ENCODE measurements around the gene ABI2.
"Not testable (repeated sequence)": the region's sequence is repeated elsewhere in the genome, so short reads cannot be mapped to it uniquely, and the experiment has no call there.

The ABI2 gene

DNA sequence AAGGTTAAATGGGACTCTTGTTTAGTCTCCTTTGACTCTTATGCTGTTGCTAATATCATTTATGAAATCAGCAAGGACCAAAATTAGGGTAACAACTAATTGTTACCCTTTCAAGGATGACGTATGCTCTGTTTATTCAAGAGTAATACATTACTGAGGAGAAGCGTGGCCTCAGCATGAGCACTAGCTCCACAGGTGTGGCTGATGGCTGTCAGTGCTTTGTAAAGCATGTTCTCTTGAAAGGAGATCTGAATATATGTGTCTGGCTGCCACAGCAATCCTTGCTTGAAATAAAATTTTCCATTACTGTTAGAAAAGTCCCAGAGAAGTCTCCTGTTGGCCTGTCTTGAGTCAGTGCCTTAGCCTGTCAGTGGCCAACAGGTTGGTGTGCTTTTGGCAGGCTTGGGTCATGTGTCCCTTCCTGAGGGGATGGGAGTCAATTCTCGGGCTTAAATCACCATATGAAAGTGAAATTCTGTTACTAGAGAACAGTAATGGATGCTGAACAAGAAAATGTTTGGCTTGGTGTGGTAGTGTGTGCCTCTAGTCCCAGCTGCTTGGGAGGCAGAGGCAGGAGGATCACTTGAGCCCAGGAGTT lies 32.7 kb downstream of the ABI2 start:
- DNase-seq, result no peak

- DNase-seq, result no peak
These were observed 33.3 kb downstream of the ABI2 start for GRCh38 chr2:203361495-203361894.

DNA sequence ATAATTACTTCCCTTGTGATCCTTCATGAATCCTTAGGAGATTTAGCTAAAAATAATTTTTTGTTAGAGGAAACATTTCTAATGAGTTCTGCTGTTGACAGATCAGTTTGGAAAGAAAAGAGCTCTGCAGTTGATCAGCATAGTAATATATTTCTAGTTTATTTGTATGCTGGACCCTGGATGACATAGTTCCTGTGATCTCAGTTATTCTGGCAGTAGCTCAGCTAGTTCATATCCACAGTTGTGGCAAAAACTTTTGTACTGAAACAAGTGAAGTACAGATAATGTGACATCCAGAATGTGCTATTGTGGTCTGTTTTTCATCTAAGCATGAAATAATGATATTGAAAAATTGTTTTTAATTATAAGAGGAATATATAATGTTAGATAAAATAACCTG lies 33.7 kb downstream of the ABI2 start:
- no peak for DNase-seq

DNA sequence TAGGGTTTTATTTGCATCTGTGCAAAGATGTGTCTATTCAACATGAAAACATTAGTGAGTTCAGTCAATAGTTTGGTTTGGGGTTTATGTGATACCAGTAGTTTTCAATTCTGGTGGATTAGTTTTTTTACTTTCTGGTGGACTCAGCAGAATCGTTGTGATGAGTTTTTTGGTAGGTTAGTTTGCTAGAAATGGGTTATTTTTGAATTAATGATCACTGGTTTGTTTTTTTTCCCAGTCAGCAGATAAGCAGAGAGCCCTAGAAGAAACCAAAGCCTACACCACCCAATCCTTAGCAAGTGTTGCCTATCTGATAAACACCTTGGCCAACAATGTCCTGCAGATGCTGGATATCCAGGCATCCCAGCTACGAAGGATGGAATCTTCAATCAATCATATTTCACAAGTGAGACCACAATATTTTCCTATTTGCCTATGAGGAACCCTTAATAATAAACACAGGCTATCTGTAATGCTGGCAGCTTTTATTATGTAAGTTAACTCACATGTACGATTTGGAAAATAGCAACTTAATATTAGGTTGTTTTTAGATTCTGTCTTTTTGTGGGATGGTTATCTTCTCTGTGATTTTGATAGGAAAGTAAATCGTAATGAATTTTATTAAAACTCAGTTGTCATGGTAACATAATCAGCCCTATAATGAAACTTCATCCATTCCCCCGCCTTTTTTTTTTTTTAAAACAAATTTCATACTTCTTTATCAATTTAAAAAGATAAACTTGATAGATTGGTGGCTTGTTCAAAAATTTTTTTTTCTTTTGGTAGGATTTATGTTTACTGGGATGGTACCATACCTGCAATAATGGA lies 38.7 kb downstream of the ABI2 start:
- no peak for DNase-seq

DNA sequence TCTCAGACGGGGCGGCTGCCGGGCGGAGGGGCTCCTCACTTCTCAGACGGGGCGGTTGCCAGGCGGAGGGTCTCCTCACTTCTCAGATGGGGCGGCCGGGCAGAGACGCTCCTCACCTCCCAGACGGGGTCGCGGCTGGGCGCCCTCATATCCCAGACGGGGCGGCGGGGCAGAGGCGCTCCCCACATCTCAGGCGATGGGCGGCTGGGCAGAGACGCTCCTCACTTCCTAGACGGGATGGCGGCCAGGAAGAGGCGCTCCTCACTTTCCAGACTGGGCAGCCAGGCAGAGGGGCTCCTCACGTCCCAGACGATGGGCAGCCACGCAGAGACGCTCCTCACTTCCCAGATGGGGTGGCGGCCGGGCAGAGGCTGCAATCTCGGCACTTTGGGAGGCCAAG lies 44.5 kb downstream of the ABI2 start:
- DNase-seq, result not testable (repeated sequence)

DNA sequence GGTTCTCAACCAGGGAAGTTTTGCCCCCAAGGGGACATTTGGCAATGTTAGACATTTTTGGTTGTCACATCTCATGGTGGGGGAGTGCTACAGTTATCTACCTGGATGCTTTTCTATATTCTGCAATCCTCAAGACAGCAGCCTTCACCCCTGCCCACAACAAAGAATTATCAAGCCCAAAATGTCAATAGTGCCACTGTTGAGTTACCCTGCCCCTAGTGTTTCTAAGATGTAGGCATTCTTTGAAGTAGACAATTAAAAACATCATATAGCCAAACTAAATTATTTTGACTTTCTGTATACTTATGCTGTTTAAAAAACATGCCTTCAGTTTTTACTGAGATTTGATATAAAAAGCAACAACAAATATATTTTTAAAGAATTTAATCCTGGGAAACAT lies 48.0 kb downstream of the ABI2 start:
- DNase-seq, result no peak

DNA sequence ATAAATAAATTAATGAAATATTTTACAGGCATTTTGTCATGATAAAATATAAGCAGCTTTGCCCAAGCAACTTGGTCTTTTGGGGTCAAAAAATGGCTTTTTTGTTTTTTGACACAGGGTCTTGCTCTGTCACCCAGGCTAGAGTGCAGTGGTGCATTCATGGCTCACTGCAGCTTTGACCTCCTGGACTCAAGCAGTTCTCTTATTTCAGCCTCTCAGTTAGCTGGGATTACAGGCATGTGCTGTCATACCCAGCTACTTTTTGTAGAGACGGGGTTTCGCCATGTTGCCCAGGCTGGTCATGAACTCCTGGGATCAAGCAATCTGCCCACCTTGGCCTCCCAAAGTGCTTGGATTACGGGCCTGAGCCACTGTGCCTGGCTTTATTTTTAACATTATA lies 51.0 kb downstream of the ABI2 start:
- no peak for DNase-seq

DNA sequence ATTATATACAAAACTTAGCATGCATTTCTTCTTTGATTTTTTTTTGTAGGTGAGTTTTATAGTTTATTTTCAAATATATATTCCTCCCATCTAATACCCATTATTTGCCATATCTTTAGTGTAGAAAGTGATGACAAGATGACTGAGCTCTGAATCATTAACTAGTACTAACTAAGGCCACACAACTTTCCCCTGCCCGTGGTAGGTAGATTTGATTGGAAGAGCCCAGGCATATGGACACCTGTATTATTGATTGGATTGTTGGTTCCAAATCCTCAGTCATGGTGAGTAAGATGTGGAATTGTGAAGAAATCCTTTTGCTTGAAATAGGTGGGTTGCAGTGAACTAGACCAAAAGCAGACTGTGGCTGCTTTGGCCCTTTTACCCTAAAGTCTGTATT lies 54.8 kb downstream of the ABI2 start:
- no peak for DNase-seq

- DNase-seq, result not testable (repeated sequence)
These were observed 60.0 kb downstream of the ABI2 start for GRCh38 chr2:203388153-203388552.

- no peak for DNase-seq
These were observed 66.5 kb downstream of the ABI2 start for GRCh38 chr2:203394519-203395227.

- no peak for DNase-seq
These were observed 67.7 kb downstream of the ABI2 start for GRCh38 chr2:203395858-203396257.

- no peak for DNase-seq
These were observed 68.5 kb downstream of the ABI2 start for GRCh38 chr2:203396667-203397066.

DNA sequence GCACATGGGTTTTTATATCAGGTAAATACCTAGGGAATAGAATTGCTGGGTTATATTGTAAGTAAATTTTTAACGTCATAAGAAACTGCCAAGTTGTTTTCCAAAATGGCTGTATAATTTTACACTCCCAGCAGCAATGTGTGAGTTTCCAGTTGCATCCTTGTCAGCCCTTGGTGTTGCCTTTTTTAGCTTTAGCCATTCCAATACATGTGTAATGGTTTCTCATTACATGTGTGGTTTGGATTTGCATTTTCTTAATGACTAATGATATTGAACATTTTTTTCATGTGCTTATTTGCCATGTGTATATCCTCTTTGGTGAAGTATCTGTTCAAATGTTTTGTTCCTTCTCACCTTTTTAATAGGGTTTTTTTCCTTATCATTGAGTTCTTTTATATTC lies 70.8 kb downstream of the ABI2 start:
- DNase-seq, result no peak

DNA sequence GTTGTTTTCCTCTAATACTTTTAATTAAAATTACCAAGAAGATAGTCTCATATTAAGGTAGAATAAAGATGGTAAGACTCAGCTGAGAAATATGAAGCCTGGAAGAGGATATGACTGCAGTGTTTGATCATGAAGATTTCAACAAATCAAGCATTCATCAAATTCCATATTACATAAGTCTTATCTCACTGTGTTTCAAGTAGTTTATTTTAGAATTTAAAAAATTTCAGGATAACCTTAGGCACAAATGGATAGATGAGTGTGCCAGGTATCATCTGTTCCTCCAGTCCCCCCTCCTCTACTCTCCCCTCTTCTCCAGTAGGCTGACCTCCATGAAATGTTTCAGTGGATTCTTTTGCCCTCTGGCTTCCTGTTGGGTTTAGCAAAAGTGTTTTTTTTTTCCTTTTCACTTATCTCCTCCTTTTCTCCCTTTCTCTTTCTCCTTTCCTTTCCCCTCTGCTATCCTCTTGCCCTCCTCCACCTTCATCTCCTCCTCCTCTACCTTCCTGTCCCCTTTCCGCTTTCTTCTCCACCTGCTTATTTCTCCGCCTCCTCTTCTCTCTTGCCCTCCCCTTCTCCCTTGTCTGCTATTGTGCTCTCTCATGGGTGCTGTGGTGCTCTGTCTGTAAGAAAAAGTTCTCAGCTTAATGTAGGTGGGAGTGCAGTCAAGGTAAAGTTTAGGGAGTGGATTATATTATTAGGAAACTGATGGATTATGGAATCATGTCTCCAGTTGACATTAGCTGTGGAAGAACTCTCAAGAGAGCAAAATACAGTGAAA lies 72.8 kb downstream of the ABI2 start:
- DNase-seq, result no peak

DNA sequence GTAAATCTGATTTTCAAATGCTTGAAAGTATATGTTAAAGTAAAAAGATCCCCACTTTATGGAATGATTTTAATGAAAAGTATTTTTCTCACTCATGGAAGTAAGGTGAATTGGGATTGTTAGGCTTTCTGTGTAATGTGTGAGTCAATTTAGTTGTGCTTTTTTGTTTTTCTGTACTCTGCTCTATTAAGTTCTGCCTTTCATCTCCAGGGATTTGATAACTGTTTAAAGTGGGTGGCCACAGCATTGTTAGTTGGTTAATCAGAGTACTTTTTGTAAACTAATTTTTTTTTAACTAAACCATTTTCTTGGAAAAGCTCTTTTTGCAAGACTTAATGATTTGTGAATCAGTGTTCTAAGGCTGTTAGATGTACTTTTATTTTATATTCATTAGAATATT lies 76.8 kb downstream of the ABI2 start:
- no peak for DNase-seq

DNA sequence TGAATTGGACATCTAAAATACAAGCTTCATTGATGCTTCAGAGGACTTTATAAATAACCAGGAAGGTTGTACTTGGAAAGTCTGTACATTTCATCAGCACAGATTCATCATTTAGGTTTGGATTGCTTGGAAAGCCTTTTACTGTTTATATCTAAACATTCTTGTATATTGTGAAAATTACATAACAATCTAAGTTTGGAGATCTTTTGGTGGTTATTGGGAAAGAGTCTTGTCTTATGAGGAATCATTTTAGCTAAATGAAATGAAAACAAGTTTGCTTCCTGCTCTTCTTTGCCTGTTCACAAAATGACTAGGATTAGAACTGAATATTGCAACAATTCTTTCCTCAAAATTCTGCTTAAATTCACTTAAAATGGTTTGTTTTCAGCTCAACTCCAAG lies 79.3 kb downstream of the ABI2 start:
- no peak for DNase-seq

DNA sequence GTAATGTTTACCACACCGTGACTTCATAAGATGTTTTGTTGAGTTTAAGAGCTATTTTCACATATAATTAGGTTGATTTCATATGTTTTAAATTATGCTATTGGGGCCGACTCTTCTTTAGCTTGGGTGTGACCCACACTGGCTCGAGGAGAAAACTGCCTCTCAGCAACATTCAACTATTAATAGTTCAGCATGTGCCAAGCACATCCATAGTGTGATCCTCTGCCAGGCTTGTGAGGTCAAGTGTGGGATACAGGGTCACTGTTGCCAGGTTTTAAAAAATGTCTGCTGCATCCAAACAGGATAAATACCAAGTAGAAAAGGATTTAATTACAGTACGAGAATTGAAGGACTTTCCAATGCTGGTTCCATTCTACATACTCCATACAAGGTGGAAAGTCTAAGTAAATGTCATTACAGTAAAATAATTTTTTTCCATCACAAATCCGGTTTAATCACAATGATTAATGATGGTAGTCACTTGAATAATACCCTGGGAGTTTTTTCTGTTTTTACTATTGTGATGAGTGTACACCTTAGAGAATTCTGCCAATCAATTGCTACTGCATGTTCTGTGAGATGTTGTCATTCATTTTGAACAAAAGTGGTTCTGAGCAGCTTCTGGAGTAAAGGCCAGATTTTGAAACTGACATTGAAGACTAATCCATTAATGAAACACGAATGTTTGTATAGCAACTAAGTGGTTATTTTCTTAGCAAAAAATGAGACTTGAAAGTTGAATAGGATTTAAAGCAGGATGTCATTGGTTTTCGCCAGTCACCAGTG lies 84.5 kb downstream of the ABI2 start:
- DNase-seq, result no peak

DNA sequence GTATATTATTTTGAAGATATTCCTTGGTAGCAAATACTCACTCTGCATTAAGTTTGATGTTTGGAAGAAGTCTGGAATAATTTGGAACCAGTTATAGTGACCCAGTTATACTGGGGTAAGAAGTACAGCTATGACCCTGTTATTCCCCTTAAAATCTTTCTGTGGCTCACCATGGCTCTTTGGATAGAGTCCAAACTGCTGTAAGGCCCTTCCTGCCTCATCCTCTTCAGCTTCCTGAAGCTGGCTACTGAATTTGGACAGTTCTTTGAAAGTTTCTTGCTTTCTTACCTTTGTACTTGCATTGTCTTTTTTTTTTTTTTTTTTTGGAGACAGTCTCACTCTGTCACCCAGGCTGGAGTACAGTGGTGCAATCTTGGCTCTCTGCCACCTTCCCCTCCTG lies 85.6 kb downstream of the ABI2 start:
- no peak for DNase-seq

- DNase-seq, result no peak
These were observed 90.1 kb downstream of the ABI2 start for GRCh38 chr2:203418271-203418670.

GRCh38 chr2:203427061-203427460 lies 98.9 kb downstream of the ABI2 start:
- no peak for DNase-seq

DNA sequence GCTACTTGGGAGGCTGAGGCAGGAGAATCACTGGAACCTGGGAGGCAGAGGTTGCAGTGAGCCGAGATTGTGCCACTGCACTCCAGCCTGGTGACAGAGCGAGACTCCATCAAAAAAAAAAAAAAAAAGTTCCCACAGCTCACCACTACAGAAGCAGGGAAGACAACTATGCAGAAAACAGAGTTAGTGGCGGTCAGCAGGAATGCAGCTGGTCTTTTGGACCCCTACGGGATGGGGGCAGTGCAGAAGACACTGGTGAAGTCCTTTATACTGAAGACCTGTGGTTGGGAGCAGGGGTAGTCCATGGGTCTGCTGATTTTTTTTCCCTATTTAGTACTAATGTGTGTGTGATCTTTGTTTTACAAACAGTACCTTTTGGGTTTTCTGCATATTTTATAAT lies 101.4 kb downstream of the ABI2 start:
- not testable (repeated sequence) for DNase-seq

- no peak for DNase-seq
These were observed 103.4 kb downstream of the ABI2 start for GRCh38 chr2:203431391-203432185.
